IMR-90 (cell line): ENCODE results near the gene TRIM17.

ENCODE experiments used
- BHLHE40 ChIP-seq: fragments of 150-350 bp; IDR thresholded peaks from 2 replicates; pipeline ENCODE4 v1.6.1; 2016; ENCODE audit warnings: mild to moderate bottlenecking, low read depth, low read length
- CEBPB ChIP-seq: IDR thresholded peaks from 2 replicates; pipeline ENCODE4 v1.6.1; 2012; ENCODE audit warnings: low read depth, low read length, improper control_type of control experiment
- MAZ ChIP-seq: IDR thresholded peaks from 2 replicates; pipeline ENCODE4 v1.6.1; 2012; ENCODE audit warnings: low read depth, mild to moderate bottlenecking, low read length, improper control_type of control experiment, moderate library complexity, borderline replicate concordance
- MXI1 ChIP-seq: IDR thresholded peaks from 2 replicates; pipeline ENCODE4 v1.6.1; 2012; ENCODE audit warnings: low read depth, mild to moderate bottlenecking, low read length, moderate library complexity, borderline replicate concordance
- POLR2A ChIP-seq: IDR thresholded peaks from 2 replicates; pipeline ENCODE4 v1.6.1; 2012; ENCODE audit warnings: mild to moderate bottlenecking, low read depth, low read length
- RAD21 ChIP-seq: IDR thresholded peaks from 2 replicates; pipeline ENCODE4 v1.6.1; 2012; ENCODE audit warnings: low read length, improper control_type of control experiment
- RCOR1 ChIP-seq: IDR thresholded peaks from 2 replicates; pipeline ENCODE4 v1.6.1; 2012; ENCODE audit warnings: mild to moderate bottlenecking, low read length, improper control_type of control experiment; ENCODE audit not compliant: insufficient replicate concordance
- RFX5 ChIP-seq: IDR thresholded peaks from 2 replicates; pipeline ENCODE4 v1.8.0; 2012; ENCODE audit warnings: low read depth, mild to moderate bottlenecking, low read length, moderate library complexity
- SMC3 ChIP-seq: fragments of 150-350 bp; IDR thresholded peaks from 2 replicates; pipeline ENCODE4 v1.6.1; 2016; ENCODE audit warnings: low read depth, mild to moderate bottlenecking, antibody characterized with exemption, low read length, moderate library complexity
- TF ChIP-seq, protein P1 (sequence below): conservative IDR thresholded peaks from 2 replicates; pipeline ENCODE4 v1.5.1; 2012; ENCODE audit warnings: mild to moderate bottlenecking, low read depth, low read length, improper control_type of control experiment
- TF ChIP-seq, protein P2 (sequence below): fragments of 150-350 bp; IDR thresholded peaks from 2 replicates; pipeline ENCODE4 v1.6.1; 2017; ENCODE audit warnings: mild to moderate bottlenecking, antibody characterized with exemption, low read length, low read depth

DNA sequence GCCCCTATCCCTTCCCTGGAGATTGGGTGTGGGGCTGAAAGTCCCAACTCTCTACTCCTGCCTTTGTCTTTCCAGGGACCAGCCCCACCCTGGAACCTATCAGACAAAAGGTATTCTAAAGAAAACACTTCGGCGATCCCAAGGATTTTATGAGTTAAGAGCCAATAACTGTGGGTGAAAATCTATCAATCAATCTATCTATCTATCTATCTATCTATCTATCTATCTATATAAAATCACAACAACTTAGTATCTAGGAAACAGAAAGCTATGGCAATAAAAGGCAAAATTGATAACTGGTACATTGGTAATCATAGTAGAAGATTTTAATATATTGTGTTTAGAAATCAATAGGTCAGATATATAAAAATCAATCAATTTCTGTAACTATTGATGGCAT is 32.9 kb downstream of the TRIM17 start:
- TF ChIP-seq BHLHE40 (no peak), RCOR1 (no peak), SMC3 (no peak), RAD21 (no peak), POLR2A (no peak), CEBPB (no peak), MAZ (no peak), MXI1 (no peak), RFX5 (no peak)
- TF ChIP-seq, protein P1, sequence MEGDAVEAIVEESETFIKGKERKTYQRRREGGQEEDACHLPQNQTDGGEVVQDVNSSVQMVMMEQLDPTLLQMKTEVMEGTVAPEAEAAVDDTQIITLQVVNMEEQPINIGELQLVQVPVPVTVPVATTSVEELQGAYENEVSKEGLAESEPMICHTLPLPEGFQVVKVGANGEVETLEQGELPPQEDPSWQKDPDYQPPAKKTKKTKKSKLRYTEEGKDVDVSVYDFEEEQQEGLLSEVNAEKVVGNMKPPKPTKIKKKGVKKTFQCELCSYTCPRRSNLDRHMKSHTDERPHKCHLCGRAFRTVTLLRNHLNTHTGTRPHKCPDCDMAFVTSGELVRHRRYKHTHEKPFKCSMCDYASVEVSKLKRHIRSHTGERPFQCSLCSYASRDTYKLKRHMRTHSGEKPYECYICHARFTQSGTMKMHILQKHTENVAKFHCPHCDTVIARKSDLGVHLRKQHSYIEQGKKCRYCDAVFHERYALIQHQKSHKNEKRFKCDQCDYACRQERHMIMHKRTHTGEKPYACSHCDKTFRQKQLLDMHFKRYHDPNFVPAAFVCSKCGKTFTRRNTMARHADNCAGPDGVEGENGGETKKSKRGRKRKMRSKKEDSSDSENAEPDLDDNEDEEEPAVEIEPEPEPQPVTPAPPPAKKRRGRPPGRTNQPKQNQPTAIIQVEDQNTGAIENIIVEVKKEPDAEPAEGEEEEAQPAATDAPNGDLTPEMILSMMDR, result no peak
- TF ChIP-seq, protein P2, sequence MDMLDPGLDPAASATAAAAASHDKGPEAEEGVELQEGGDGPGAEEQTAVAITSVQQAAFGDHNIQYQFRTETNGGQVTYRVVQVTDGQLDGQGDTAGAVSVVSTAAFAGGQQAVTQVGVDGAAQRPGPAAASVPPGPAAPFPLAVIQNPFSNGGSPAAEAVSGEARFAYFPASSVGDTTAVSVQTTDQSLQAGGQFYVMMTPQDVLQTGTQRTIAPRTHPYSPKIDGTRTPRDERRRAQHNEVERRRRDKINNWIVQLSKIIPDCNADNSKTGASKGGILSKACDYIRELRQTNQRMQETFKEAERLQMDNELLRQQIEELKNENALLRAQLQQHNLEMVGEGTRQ, result no peak
